Fibroblast of skin of scalp (primary cell): ENCODE results near the gene LPP.

Experiments
- DNase-seq: peaks from one replicate; pipeline ENCODE4 v3.0.0-alpha.2; 2013

Gene LPP

DNA sequence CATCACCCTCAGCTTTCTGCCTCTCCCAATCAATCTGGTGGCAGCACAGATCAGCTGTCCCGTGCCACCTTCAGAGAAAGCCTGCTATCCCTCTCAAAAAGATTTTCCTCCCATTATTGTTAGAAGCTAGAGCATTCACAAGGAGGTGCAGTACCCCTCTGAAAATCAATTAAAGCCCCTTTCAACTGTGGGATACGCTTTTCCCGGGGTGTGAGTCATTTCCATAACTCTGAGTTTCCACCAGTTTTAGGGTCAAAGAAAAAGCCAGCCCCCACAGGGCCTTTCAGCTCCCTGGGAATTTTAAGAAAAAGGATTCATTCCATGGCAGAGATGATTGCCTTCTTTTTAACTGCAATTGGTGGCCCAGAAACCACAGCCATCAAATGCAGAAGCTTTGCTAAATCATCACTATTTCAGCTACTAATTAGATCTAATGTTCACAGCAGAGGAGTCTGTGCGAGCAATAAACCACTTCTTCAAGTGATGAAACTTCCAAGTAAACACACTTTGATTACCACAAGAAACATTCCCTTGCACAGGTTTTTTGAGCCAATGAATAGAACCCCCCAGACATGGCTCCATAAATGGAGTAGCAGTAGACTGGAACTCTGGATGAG lies 747.8 kb downstream of the LPP start:
- DNase-seq: peak; percentile 37

DNA sequence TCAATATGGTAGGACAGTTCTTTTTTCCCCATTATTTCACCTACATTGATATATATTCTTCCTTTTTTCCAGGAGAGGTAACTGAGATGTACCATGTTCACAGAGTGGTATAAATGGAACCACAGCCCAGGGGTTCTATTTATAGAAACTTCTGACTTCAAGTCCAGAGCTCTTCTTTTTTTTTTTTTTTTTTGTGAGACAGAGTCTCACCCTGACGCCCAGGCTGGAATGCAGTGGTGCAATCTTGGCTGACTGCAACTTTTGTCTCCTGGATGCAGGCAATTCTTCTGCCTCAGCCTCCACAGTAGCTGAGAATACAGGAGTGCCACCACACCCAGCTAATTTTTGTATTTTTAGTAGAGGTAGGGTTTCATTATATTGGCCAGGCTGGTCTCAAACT lies 750.7 kb downstream of the LPP start:
- DNase-seq: peak; percentile 65

DNA sequence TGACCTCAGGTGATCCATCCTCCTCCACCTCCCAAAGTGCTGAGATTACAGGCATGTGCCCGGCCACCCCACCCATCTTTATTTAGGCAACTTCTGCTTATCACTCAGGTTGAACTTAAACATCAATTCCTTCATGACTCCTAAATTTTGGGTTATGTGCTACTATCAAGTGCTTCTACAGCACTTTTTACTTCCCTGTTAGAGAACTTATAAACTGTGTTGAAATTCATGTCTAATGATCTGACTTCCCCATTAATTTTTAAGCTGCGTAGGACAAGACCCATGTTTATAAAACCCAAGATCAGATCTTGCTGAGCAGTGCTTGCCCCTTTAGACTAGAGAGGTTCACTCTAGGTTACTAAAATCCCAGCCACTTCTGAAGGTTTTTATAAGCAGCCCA lies 751.6 kb downstream of the LPP start:
- no peak for DNase-seq

DNA sequence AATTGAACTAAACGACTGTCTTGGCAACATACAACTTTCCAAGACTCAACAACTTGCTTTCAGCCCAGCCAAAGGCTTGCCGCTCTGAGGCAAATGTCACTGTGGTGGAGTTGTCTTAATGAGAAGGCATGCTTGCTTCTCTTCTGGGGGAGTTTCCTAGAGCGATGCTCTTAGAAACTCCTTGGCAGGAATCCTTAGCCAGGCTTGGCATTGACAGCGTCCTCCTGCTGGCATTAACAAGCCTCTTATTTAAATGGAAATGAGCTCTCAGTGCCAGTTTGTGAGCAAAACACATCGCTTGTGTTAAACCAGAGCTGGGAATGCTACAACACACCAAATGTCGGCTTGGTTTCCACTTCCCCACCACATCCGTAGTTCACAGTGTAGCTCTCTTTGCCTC lies 752.3 kb downstream of the LPP start:
- no peak for DNase-seq

DNA sequence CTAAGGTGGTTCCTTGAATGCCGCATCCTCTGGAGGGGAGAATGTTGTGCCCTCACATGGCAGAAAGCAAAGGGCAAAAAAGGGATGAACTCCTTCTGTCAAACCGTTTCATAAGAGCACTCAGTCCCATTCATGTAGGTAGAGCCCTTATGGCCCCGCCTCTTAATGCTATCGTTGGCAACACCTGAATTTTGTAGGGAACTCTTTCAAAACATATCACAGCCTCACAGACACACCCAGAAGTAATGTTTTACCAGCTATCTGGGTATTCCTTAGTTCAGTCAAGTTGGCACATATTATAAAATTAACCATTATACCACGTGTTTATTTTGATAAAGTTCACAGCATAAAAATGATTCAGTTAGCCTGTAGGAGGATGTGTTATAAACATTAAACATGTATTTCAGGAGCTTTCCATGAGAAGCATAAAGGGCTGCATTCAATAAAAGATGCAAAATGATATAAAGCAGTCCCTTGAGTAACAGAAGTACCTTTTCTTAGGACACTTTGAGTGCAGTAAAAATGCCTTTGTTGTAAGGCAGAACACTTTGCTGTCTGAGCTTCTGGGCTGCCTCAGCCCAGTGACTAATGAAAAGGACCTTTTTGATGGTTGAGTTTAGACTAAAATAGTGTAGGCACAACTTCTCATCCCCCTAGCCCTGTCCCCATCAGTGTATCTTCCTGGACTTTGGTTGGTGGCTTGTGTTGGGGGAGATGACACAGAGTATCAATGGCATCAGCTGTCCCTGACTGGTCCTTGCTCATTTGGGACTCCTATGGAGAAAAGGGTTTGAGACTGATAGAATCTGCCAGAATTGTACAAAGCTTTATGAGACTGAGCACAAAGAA lies 754.3 kb downstream of the LPP start:
- DNase-seq: no peak

DNA sequence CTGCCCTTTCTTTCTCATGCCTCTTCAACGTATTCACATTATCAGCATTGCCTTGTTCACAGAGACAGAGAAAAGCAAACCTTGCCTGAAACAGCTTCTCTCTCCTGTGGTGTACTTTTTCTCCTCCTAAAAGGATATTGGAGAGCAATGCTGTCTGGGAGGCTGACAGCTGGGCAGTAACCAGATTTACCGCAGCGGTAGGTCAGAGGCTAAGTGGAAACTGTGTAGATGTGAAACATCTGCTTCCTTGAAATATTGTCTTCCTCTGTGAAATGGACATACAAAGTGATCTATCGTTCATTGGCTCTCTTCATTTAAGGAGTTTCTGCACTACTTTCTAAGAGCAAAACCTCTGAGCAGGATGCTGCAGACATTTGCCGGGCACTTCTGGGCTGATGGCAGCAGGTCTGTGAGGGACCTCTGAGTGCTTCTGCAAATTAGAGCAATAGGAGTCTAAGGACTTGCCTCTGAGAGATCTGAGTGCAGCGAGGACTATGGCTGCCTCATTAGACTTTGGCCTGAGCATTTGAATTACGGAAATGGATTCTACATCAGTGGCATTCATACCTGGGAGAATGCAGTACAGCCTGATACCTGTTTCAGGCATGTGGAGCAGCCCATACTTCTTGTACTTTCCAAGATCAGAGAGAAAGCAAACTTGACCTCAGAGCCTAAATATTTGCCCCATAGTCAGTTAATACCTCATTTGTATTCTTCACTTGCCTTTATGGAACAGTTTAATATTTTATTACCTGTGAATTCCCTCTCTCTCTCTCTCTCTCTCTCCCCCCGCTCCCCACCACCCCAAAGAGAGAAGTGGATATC lies 757.3 kb downstream of the LPP start:
- DNase-seq: no peak

DNA sequence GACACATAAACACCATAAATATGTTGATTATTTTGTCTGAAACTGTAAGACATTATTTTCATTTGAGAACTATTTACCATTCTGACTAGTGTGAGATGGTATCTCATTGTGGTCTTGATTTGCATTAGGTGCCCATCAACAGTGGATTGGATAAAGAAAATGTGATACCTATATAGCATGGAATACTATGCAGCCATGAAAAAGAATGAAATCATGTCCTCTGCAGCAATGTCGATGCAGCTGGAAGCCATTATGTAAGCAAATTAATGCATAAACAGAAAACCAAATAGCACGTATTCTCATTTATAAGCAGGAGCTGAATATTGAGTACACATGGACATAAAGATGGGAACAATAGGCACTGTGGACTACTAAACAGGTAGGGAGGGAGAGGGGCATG lies 759.1 kb downstream of the LPP start:
- no peak for DNase-seq

DNA sequence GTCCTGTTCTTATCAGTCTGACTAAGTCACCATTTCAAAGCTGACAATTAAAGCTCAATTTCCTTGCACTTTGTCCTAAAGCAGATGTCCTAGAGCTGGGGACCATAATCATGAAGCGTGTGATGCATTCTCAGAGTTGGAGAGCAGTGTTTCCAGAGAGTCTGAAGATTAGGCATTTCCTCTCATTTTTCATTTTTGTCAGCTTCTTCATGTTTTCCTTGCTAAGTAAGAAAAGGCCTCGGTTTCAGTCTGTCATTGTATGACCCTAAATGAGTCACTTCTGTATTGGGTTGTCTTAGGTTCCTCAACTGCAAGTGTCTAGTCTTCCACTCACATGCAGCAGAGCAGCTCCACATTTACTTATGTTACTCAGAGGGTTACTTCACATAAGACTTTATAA lies 760.6 kb downstream of the LPP start:
- peak; percentile 66 for DNase-seq

DNA sequence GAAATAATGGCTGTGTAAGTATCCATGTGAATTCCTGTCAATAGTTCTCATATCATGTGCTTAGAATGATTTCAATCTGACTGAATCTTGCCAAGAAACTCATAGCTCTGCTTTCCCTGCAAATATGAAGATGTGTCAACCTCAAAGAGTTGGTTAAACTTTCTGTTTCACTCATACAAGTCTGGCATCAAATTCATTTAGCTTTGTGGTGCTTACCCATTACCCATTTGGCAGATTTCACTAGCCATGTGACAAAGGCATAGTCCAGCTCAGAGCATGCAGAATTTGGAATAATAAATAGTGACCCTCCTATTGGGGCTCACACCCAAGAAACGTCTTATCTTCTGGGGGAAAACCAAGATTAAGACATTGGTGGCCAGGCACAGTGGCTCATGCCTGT lies 761.2 kb downstream of the LPP start:
- DNase-seq: peak; percentile 24

DNA sequence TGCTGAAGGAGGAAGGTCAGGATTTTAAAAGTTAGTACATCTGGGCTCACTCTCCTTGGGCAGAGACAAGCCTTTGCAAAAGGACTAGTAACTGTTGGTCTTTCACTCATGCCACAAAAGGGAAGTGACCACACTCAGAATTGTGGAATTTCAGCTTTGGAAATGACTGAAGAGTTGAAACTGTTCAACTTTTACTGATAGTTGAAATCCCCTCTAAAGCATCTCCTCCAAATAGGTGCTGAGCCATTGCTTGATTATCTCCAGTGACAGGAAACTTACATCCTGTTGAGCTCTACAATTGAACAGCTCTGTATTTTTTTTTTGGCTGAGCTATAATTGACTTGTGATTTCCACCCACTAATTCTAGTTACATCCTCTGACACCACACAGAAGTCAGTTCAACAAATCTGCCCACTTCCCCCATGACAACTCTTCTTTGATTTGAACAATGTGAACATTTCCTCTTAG lies 763.0 kb downstream of the LPP start:
- no peak for DNase-seq

DNA sequence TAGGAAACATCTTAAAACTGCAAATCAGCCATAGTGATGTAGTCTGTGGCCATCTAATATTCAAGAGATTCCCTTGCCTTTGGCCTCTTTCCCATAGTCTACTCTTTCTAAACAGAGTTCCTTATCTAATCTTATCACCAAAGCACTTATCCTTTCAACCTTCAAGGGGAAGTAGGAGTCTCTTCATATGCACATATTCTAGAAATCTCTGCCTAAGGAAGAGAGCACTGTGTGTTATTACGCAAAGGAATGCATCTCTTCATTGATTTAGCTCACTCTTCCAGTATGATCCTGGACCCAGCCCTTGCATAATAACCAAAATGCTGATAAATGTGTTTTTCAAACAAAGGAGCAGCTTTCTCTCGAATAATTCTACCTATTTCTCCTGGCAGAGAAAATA lies 764.1 kb downstream of the LPP start:
- no peak for DNase-seq

DNA sequence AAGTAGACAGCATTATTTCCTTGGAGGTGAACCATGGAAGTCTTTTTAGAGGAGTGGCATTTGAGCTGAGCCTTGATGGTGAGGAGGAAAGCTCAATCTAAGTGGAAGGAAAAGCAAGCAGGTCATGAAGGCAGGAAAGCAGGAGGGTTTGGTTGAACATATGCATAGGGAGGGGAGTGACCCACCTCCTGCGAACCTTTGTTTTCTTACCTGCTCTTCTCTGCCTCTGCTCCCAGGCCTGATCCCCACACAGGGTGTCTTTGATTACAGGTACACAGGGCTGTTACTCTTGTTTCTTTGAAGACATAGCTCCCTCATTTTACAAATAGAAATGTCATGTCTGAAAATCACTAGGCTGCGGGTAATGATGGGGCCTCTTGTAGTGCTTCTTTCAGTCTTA lies 769.7 kb downstream of the LPP start:
- no peak for DNase-seq

DNA sequence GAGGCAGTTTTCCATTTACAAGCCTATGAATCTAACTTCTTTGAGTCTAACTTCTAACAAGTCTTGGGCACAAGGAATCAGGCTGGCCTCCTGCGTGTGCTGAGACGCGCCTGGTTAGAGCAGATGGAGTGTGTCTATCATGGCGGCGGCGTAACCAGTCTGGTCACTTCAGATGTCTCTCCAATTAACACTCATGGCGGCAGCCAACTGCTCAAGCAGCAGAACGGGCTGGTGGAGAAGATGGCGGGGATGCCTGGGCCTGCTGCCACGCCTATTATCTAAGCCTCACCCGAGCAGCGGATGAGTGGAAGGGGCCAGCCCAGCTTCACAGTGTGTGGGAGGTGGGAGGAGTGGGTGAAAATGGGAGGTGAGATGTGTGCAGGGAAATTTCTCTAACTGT lies 771.4 kb downstream of the LPP start:
- DNase-seq: no peak

DNA sequence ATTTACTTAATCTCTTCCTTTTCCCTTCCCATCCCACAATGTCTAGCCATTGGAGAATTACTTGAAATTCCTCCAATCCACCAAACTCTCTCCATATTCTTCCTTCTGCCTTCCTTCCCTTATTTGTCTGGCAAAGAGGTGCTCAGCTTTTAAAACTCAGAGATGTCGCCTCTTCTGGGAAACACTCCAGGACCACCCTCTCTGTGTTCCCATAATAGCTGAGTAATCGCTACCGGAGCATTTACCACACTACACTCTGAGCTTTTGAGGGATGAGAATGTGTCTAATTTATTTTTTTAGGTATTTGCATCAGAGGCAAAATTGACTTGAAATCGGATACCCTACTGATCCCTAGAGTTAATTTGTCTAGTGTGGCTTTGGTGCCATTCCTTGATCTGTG lies 772.2 kb downstream of the LPP start:
- DNase-seq: peak; percentile 68

DNA sequence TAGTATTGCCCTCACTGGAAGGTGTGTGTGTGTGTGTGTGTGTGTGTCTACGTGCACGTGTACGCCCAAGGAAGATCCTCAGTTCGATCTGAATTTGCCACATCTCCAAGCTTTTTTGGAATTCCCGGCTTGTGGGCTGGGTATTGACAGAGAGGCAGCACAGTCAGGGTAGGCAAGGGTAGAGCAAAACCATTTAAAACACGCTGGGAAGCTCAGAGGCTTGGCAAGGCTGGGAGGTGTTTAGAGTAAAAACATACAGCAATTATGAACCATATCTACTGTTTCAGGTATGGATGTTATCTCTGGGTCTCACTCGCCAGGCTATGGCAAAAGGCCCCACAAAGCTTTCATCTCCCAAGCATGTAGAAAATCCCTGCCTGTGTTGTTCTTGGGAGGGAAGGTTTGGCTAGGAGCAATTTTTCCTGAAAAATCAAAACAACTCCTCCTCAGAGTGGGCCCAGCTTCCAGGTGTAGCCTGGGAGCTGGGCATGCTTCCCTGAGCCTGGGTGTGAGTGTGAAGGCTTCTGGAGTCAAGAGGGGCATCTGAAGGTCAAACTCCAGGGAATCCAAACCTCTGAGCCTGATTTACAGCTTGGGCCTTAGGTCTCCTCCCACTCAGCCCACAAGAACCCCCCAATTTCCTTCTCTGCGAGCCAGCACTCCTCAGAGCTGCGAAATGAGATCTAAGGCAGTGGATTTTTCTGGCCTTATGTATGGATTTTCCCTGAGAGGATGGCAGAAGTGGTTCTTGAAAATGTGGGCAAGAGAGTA lies 773.0 kb downstream of the LPP start:
- no peak for DNase-seq

DNA sequence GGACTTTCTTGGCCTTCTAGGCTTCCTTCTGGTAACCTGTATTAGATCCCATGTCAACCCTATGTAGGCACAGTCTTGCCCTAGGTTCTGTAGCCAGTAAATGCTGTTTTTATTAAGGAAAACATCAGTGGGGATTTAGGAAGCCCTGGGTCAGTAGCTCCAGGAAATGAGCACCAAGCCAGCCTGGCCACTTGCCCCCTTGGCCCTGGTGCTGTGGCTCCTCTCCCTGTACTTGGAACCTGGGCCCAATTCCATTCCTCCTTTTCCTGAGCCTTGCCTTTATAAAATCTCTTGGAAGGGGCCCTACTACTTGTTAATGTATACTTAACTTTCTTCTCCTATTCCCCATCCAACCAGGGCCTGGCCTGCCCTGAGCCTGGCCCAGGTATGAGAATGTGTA lies 774.0 kb downstream of the LPP start:
- DNase-seq: no peak

DNA sequence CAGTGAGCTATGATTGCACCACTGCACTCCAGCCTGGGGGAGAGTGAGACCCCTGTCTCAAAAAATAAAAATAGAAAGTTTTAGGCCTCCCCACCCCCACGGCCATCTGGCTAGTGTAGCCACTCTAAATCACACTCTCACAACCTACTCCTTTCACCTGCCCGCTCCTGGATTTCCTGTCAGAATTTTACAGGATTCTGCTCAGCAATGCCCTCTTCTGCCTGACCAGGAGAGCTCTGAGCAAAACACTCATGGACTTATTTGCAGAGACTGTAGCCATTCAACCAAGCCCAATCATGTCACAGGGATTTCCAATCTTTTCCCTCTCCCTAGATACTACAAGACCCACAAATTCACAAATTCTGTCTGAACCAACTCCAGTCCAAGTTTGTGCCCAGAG lies 775.2 kb downstream of the LPP start:
- no peak for DNase-seq

DNA sequence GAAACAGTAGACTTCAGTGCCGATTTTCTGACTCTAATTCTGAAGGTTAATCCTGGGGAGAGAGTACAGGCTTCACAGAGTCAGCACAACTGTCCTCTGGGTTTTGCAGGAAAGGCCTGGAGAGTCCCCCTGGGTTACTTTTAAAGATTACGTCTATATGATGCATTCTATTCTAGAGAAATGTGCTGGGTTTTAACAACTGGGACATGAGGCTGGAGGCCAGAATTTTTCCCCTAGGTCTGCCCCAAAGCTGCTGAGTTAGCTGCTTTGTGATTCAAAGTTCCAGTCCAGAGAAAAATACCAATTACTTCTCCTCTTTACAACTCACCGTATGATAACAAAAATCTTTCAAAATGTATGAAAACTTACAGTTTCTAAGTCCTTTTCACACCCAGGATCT lies 777.1 kb downstream of the LPP start:
- DNase-seq: no peak

DNA sequence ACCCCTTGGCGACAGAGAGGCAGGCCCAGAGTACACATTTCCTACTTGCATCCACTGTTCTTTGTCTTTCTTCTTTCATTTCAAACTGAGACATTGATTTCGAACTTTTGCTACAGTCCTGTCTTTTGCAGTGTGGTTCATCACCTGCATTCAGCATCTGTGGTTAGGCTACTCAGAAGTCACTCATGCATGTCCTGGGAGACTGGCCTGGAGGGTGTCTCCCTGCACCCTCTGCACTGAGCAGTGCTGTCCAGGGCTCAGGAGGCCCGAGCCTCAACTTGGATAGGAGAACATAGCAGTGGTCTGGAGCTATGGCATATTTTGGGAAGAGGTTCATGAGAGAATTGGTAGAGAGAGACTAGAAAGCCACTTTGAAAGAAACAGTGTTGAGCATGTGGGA lies 777.6 kb downstream of the LPP start:
- DNase-seq: no peak

DNA sequence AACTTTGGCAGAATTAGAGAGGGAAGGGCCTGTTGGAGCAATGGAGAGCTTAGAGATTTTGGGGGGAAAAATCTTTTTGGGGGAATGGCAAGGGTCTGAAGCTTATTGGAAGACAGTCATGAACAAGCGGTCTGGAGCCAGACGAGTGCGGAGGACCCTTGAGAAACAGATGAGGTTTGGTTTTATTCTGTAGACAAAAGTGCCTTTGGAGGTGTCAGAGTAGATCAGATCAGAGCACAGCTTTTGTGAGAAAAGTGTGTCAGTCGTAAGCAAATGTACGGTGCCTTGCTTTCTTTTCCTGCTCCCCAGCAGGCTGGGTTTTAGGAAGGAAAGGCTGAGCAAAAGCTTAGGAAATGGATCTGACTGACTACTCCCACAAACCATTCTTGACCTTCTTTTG lies 781.0 kb downstream of the LPP start:
- no peak for DNase-seq

DNA sequence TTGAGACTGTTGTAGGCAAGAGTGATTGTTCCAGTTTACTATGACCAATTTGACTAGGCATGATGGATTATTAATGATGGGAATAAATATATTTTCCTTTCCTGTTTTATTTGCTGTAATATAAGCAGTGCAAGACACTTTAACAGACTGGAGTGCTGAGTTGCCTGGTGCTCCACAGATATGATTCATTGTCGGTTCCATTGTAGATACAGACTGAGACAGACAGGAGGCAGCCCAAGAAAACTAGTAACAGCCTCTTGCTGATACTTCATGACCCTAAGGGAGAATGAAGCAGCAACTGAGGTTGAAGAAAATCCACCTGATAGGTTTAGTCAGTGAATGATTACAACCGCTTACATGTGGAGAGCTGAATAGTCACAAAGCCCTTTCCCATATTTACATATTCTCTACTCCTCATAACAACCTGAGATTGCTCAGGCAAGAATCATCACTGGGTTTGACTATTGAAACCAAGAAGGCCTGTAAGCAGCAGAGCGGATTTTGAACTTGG lies 782.7 kb downstream of the LPP start:
- no peak for DNase-seq

DNA sequence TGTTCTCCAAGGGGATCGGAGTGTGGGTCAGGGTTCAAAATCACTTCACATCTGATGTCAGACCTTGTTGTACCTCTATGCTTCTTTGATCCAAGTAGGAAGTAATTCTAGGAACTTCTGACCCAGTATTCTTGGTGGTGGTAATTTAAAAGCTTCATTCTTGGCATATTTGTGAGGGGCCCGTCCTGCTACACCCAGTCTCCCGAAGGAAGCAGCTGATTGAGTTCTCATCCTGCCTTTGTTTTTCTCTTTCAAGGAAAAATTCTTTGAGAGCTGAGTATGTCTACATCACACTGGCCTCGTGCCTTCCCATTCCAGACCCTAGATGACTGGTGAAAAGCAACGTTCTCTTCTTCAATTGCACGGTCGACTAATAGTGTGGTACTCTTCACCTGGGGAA lies 783.4 kb downstream of the LPP start:
- peak; percentile 32 for DNase-seq

DNA sequence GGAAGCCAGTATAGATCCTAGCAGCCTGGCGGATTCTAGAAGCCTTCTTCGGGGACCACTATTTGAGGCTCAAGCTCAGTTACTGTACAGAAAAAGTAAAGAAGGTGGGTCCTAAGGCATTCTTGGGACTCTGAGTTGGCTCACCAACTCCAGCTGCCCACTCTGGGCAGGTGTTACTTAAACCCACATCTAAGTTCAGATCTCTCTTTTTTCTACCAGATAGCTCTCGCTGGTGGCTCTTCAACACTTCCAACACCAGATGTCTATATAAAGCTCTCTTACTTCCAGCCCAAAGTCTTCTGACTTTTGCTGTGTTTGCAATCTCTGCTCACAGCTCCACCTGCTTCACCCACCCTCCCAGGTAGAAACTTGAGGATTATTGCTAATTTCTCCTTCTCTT lies 785.0 kb downstream of the LPP start:
- no peak for DNase-seq
